Measurements from ENCODE around the gene HEPACAM. TPM values are rescaled to one million over a fixed set of nuclear protein-coding genes. Genes with fewer than 3 reads are reported as not detected.
A peak's percentile ranks its signal among the peaks of the same experiment; 100 is the strongest.

HEPACAM gene
- total RNA-seq, 4 donors from 2014 or later: 0.40 to 0.70 TPM; not detected in 2

DNA sequence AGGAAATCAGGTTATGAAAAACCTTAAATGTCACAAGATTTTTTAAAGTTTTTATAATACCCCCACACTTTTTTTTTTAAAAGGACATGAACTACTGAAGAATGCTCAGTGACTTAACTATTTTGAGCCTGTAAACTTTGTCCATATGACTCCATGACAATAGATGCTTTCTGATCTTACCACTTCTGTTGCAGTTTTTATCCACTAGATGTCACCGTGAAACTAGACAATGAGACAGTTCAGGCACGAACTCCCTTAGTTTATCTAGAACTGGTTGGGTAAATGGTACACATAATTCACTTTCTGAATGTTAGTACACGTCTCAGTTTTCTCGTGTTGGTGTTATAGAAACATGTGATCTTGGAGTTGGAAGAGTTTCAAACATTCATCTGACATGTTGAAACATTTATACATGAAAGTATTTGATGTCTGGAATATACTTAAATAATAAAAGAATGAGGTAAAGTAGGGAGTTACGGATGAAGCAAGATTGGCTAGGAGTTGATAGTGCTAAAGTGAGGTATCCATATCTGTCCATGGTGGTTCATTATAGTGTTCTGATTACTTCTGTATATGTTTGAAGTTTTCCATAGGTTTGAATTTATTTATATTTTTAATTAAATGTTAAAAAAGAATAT lies 26.2 kb upstream of the HEPACAM start:
- no peaks in the 10 kb centered on the region for H3K27me3 ChIP-seq
- no peaks in the 10 kb centered on the region for H3K9me3 ChIP-seq
- no peaks in the 10 kb centered on the region for H3K4me1 ChIP-seq
- in situ Hi-C loops (cut with MboI; ENCODE audit: low sequenced_read_pairs in 4 of 4) (loop anchor here (10.0 to 25.0 kb wide), 4 partner anchors 175 to 925 kb away; partner anchors contain the start of gene HYLS1 (in 1 of the 4)), intact Hi-C loops (cut with DNase I; ENCODE audit: low total_unique reads) (loop anchor here (2.0 to 5.0 kb wide), 4 partner anchors 179 to 490 kb away; no protein-coding TSS in a partner anchor)
- no peak overlapping the region for H3K4me3 ChIP-seq
- no peaks in the 10 kb centered on the region for H3K36me3 ChIP-seq
- H3K27ac ChIP-seq: no peak overlapping the region
- ATAC-seq: peak; percentile 75 to 90
- no peak for DNase-seq
- TF ChIP-seq POLR2A (IDR thresholded peaks at IDR 0.05): no peak
- peak in 4 of 5 experiments; percentile 58 to 71 (median 60) for TF ChIP-seq CTCF (IDR thresholded peaks at IDR 0.05 in 4 of 5, conservative IDR thresholded peaks at IDR 0.05 in 1 of 5)

DNA sequence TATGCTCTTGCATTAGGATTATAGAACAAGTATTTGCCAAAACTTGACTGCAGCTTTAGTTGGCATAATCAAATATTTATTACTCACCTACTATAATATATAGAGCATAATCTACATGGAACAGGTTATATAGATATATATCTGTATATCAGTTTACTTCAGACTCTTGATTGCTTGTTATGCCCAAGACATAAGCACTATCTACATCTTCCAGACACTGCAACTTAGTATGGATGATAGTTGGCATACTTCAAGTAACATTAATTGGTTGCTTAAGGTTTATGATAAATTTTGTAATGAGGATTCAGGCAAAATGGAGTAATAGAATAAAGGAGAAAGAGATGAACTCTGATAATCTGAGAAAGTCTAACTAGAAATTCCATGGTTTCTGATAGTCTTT lies 19.2 kb upstream of the HEPACAM start:
- no peaks in the 10 kb centered on the region for H3K36me3 ChIP-seq
- no peaks in the 10 kb centered on the region for H3K9me3 ChIP-seq
- in situ Hi-C loops (cut with MboI; ENCODE audit: low sequenced_read_pairs in 4 of 4) (loop anchor here in 3 of 4 donors (10.0 to 25.0 kb wide), 4 partner anchors 160 to 932 kb away; partner anchors contain the start of genes TMEM218 (in 2 of the 3) and HYLS1 (in 1 of the 3)), intact Hi-C loops (cut with DNase I; ENCODE audit: low total_unique reads) (no loop called here)
- TF ChIP-seq CTCF (IDR thresholded peaks at IDR 0.05 in 4 of 5, conservative IDR thresholded peaks at IDR 0.05 in 1 of 5): no peak
- no peak for TF ChIP-seq POLR2A (IDR thresholded peaks at IDR 0.05)
- ATAC-seq (no peak), DNase-seq (no peak)
- no peaks in the 10 kb centered on the region for H3K27me3 ChIP-seq
- peaks cover 6 to 8% of the 10 kb centered on the region in 2 donors for H3K4me1 ChIP-seq
- no peak overlapping the region for H3K27ac ChIP-seq
- no peak overlapping the region for H3K4me3 ChIP-seq

- ATAC-seq: no peak
- no peak for DNase-seq
- in situ Hi-C loops (cut with MboI; ENCODE audit: low sequenced_read_pairs in 4 of 4): loop anchor here in 3 of 4 donors (10.0 to 25.0 kb wide), 4 partner anchors 160 to 933 kb away; partner anchors contain the start of genes TMEM218 (in 2 of the 3) and HYLS1 (in 1 of the 3)
- Histone ChIP-seq H3K4me3 (peak overlapping the region; percentile 53 to 89 (median 79)), H3K4me1 (peaks cover 6 to 8% of the 10 kb centered on the region in 2 donors), H3K36me3 (no peaks in the 10 kb centered on the region), H3K9me3 (no peaks in the 10 kb centered on the region), H3K27me3 (no peaks in the 10 kb centered on the region), H3K27ac (peak overlapping the region in 3 of 4 donors; percentile 77 to 81 (median 79))
- intact Hi-C loops (cut with DNase I; ENCODE audit: low total_unique reads): loop anchor here (5.0 kb wide), 5 partner anchors 77 to 332 kb away; partner anchors contain the start of genes MSANTD2, SIAE, SPA17 and TBRG1
- TF ChIP-seq CTCF (IDR thresholded peaks at IDR 0.05 in 4 of 5, conservative IDR thresholded peaks at IDR 0.05 in 1 of 5): no peak
- no peak for TF ChIP-seq POLR2A (IDR thresholded peaks at IDR 0.05)
Observed at GRCh38 chr11:124954590-124954955, 18.7 kb upstream of the HEPACAM start.

DNA sequence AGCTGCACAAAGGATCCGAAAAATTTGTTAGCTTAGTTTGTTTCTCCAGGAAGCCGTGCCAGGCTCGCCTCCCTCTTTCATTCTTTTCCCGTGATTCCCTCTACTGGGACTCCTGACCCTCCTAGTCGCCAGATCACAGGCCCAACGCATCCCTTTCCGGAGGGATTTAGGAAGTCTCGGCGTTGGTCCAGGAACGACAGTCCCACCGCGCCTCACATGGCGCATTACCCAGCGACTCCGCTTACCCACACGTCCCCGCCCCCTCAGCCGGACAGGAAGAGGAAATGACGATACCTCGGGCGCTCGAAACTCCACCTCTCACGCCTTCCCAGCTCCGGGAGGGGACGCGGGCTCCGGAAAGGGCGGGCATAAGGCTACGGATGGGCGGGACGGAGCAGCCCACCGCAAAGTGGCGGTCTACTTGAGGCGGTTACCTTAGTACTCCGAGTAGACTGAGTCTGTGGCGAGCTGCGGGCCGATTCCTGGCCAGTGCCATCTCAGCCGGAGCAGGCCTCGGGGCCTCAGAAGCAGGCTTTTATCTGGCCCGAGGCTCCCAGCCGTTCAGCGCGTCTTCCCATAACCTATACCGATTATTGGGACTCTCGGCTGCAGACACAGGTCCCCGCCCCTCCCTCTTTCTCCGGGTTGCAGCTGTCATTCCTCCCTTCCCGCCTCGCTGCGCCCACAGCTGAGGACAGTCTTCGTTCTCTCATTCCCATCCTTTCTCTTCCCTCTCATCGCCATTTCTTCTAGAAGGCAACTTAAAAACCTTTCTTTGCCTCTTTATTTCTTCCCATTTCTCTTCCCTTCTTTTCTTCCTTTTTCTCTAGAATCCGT lies 18.1 kb upstream of the HEPACAM start, which contains the start of gene CCDC15:
Gene CCDC15 (plus strand): TSS at position 450 of the 837 bp plus-strand sequence. CDS start 531 bp downstream, outside the sequence.
- TF ChIP-seq POLR2A (IDR thresholded peaks at IDR 0.05) (peak; percentile 48 to 58), CTCF (IDR thresholded peaks at IDR 0.05 in 4 of 5, conservative IDR thresholded peaks at IDR 0.05 in 1 of 5) (no peak)
- Histone ChIP-seq H3K4me3 (peak within 1 kb of the TSS; percentile 53 to 89 (median 79)), H3K27me3 (no peaks in the 10 kb centered on the region), H3K4me1 (peaks cover 6 to 8% of the 10 kb centered on the region in 2 donors), H3K36me3 (no peaks in the 10 kb centered on the region), H3K27ac (peak within 1 kb of the TSS; percentile 77 to 81 (median 78)), H3K9me3 (no peaks in the 10 kb centered on the region)
- ATAC-seq (peak; percentile 99 to 100), DNase-seq (peak; percentile 94 to 95)
- intact Hi-C loops (cut with DNase I; ENCODE audit: low total_unique reads) (loop anchor here (5.0 kb wide), 5 partner anchors 77 to 332 kb away; partner anchors contain the start of genes MSANTD2, SIAE, SPA17 and TBRG1), in situ Hi-C loops (cut with MboI; ENCODE audit: low sequenced_read_pairs in 4 of 4) (loop anchor here in 3 of 4 donors (10.0 to 25.0 kb wide), 4 partner anchors 161 to 933 kb away; partner anchors contain the start of genes TMEM218 (in 2 of the 3) and HYLS1 (in 1 of the 3))
